Measurements from ENCODE around the gene EXD3.
"Not testable (repeated sequence)": the region's sequence is repeated elsewhere in the genome, so short reads cannot be mapped to it uniquely, and the experiment has no call there.

The EXD3 gene

GRCh38 chr9:137430723-137431415 lies 7.9 kb upstream of the EXD3 start:
- DNase-seq, result no peak

GRCh38 chr9:137429974-137430722 lies 7.2 kb upstream of the EXD3 start:
- peak; percentile 60 for DNase-seq

- DNase-seq, result no peak
Observed at GRCh38 chr9:137429546-137429890, 6.6 kb upstream of the EXD3 start.

- DNase-seq, result no peak
Observed at GRCh38 chr9:137428841-137429545, 6.0 kb upstream of the EXD3 start.

GRCh38 chr9:137428311-137428630 lies 5.3 kb upstream of the EXD3 start:
- DNase-seq, result no peak

- DNase-seq, result no peak
Observed at GRCh38 chr9:137427454-137428310, 4.7 kb upstream of the EXD3 start.

GRCh38 chr9:137426018-137426681 lies 3.2 kb upstream of the EXD3 start:
- no peak for DNase-seq

- no peak for DNase-seq
Observed at GRCh38 chr9:137423514-137424291, 741 bp upstream of the EXD3 start.

GRCh38 chr9:137421838-137422603 lies 941 bp downstream of the EXD3 start:
- peak; percentile 10 for DNase-seq

- DNase-seq, result no peak
Observed at GRCh38 chr9:137417161-137418021, 5.6 kb downstream of the EXD3 start.

- no peak for DNase-seq
Observed at GRCh38 chr9:137416563-137417151, 6.3 kb downstream of the EXD3 start.

- DNase-seq, result no peak
Observed at GRCh38 chr9:137416006-137416562, 6.9 kb downstream of the EXD3 start.

GRCh38 chr9:137415451-137415850 lies 7.5 kb downstream of the EXD3 start:
- no peak for DNase-seq

- no peak for DNase-seq
Observed at GRCh38 chr9:137412431-137412830, 10.5 kb downstream of the EXD3 start.

GRCh38 chr9:137411645-137412380 lies 11.1 kb downstream of the EXD3 start:
- no peak for DNase-seq

- no peak for DNase-seq
Observed at GRCh38 chr9:137411260-137411644, 11.7 kb downstream of the EXD3 start.

GRCh38 chr9:137410891-137411249 lies 12.1 kb downstream of the EXD3 start:
- no peak for DNase-seq

- DNase-seq, result not testable (repeated sequence)
Observed at GRCh38 chr9:137410236-137410890, 12.6 kb downstream of the EXD3 start.

Measured in NCI-H748 treated with DMSO at 0.1 percent for 48 hours (cell line).